GM10248 (cell line): Measurements from ENCODE around the gene WDFY4.

ENCODE experiments used
- CTCF ChIA-PET: fragments of 300-600 bp; sonication (Branson Sonifier 250); formaldehyde crosslinking; extraction: SDS; loops from one replicate; lab custom pipeline; 2021; ENCODE audit warnings: antibody characterized with exemption; lab: Yijun Ruan, JAX
- POLR2A ChIA-PET: fragments of 350-650 bp; sonication (Branson Sonifier 250); formaldehyde crosslinking; extraction: SDS; loops from one replicate; lab custom pipeline; 2020; ENCODE audit warnings: antibody characterized with exemption; lab: Yijun Ruan, JAX
- DNase-seq: peaks from one replicate; pipeline ENCODE4 v3.0.0; 2012; ENCODE audit errors: extremely low spot score
- TF ChIP-seq, protein P1 (sequence below): IDR thresholded peaks from 2 replicates; pipeline ENCODE4 v1.5.1; 2012; ENCODE audit warnings: mild to moderate bottlenecking, low read depth; ENCODE audit errors: extremely low read depth, missing control alignments, control extremely low read depth

WDFY4 gene

DNA sequence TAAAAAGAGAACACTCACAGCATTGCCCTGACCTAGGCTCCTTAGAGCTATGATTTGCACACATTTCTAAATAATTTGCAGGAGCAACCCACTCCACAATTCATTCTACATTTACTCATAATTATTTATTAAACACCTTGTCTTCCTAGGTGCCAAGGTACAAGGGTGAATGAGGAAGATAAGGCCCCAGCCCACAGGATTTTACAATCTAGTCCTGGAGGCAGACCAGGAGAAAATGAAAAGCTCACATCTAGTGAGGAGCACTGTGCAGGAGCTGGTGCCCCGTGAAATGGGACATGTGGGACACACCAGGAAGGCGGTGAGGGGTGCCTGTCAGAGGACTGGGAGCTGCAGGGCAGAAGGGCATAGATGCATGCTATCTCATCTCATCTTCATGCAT lies 314.7 kb downstream of the WDFY4 start:
- TF ChIP-seq, protein P1, sequence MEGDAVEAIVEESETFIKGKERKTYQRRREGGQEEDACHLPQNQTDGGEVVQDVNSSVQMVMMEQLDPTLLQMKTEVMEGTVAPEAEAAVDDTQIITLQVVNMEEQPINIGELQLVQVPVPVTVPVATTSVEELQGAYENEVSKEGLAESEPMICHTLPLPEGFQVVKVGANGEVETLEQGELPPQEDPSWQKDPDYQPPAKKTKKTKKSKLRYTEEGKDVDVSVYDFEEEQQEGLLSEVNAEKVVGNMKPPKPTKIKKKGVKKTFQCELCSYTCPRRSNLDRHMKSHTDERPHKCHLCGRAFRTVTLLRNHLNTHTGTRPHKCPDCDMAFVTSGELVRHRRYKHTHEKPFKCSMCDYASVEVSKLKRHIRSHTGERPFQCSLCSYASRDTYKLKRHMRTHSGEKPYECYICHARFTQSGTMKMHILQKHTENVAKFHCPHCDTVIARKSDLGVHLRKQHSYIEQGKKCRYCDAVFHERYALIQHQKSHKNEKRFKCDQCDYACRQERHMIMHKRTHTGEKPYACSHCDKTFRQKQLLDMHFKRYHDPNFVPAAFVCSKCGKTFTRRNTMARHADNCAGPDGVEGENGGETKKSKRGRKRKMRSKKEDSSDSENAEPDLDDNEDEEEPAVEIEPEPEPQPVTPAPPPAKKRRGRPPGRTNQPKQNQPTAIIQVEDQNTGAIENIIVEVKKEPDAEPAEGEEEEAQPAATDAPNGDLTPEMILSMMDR, result no peak
- ChIA-PET POLR2A (no interaction called here), CTCF (no interaction called here)
- no peak for DNase-seq

DNA sequence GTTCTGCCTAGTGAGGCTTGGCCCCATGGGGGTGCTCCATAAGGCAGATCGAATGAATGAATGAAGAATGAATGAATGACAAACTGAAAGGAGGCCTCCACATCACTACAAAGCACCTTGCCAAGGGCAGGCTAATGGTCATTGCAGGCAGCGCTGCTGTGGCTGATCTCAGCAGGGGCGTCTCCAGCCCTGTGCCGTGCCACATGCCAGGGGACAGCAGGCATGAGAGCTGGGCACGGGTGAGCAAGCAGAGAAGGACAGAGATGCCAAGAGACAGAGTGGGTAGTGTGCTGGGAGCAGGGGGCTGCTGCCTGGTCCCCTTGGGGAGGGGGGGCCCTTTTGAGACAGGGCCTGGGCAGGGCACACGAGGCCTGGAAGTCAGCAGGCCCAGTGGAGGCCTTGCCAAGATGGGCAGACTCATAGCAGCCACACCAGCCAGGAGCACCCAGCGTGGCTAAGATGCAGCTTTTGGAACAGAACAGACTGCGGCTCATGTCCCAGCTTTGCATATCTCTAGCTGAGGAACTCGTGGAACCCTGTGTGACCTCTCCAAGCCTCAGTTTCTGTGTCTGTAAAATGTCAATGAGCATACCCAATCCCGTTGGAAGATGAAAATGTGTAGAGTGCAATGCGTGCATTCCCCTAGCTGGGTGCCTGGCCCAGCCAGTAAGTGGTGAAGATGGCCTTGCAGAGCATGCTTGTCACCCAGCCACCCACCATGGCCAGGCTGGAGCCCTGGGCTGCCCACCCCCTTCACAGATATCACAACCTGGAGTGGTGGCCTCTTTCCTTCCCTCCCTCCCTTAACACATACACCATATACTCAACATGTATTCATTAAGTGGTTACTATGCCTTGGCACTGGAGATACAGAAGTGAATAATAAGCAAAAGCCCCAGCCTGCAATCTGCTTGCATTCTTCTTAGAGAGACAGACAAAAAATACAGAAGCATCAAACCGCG lies 316.0 kb downstream of the WDFY4 start:
- CTCF ChIA-PET, result no interaction called here
- TF ChIP-seq, protein P1, result no peak
- DNase-seq, result no peak
- POLR2A ChIA-PET, result no interaction called here

DNA sequence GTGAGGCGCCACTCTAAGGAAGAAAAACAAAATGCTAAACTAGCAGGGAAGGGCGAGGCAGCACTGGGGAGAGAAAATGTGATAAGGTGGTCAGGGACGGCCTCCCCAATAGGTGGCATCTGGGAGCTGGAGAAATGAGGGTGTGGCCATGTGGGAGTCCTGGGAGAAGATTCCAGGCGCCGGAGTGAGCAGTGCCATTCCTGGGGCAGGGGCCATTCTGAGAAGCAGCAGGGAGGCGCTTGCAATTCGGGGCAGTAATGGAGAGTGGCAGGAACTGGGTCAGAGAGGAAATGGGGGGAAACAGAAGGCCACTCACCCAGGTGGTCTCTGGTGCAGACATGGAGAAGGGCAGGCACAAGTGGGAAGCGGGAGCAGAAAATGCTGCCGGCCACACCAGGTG lies 316.7 kb downstream of the WDFY4 start:
- ChIA-PET POLR2A (no interaction called here), CTCF (no interaction called here)
- TF ChIP-seq, protein P1, result no peak
- DNase-seq, result no peak

DNA sequence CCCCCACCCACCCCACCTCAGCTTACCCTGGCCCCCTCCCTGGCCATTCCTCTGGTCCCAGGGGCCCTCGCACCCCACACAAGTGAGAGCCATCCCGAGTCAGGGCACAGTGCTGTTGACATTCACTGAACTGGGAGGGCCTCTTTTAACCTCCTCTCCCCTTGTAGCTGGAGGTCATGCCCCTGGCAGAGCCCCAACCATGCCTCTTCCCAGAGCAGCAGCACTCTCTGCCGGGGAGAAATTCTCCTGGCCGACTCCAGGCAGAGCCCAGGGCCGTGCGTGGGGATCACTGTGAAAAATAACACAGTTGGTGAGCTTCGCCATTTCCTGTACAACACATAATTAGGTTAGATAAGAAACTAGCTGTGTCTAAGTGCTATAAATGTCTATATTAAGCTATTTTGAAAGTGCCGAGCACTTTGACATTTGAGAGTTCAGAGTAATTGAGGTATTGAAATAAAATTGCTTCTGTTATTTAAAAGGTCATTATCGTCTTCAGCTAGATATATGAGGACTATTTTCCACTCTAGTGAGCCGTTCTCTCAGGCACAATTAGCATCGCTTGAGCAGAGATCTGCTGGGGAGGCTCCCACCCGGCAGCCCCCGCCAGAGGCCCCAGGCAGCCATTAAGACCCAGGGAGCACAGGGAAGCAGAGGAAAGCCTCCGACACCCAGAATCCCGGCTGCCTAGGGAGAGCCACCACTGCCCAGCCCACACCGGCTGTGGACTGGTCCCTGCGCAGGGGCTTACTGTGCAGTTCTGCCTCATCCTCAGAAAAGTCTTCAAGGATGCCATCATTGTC lies 317.4 kb downstream of the WDFY4 start:
- ChIA-PET CTCF (no interaction called here), POLR2A (no interaction called here)
- TF ChIP-seq, protein P1, result no peak
- no peak for DNase-seq

DNA sequence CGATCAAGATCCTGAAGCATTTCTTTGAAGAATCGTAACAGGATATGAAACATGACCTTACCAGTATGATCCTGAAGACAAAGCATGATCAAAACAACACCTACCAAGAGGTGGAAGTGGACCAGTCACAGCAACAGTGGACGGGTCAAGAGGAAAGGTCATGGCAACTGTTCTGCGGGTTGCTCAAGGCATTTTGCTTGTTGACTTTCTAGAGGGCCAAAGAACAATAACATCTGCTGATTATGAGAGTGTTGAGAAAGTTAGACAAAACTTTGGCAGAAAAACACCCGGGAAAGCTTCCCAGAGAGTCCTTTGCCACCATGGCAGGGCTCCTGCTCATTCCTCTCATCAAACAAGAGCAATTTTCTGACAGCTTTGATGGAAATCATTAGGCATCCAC lies 320.6 kb downstream of the WDFY4 start:
- DNase-seq, result no peak
- TF ChIP-seq, protein P1, result no peak
- CTCF ChIA-PET, result no interaction called here
- POLR2A ChIA-PET, result no interaction called here

DNA sequence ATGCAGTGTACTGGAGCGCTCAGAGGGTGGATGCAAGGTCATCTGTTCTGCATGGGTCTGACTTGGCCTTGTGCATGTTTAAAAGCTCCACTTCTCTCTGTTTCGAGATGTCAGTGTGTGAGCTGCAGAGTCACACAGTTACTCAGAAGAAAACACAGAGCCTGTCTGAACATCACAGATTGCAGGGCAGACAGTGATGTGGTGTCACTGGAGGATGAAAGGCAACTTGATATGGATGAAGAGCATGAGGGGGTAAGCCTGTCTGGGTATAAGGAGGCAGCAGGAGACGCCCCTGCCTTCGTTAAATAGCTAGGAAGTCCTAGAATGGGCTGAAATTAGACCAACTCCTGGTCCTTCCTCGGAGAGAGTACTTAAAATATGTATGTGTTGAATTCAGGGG lies 322.5 kb downstream of the WDFY4 start:
- POLR2A ChIA-PET, result no interaction called here
- no peak for DNase-seq
- TF ChIP-seq, protein P1, result no peak
- CTCF ChIA-PET, result interaction anchor here (0.7 to 2.3 kb wide), 2 partner anchors 27 to 157 kb away, joined by 3 to 9 read pairs; no protein-coding TSS in a partner anchor
